K562 (cell line): Measurements from ENCODE around the gene STON1. TPM values are rescaled to one million over a fixed set of nuclear protein-coding genes. Genes with fewer than 3 reads are reported as not detected.

Experiments
- ADNP ChIP-seq: fragments of 200-800 bp; sonication (Bioruptor generic); IDR thresholded peaks from 2 replicates; pipeline ENCODE4 v1.6.1; 2016; ENCODE audit warnings: missing genetic modification characterization, missing compliant biosample characterization
- ELF1 ChIP-seq: fragments of 200-800 bp; sonication (Bioruptor generic); IDR thresholded peaks from 2 replicates; pipeline ENCODE4 v1.6.1; 2016; ENCODE audit warnings: missing genetic modification characterization, missing compliant biosample characterization
- FOSL1 ChIP-seq: fragments of 200-800 bp; sonication (Bioruptor generic); conservative IDR thresholded peaks from 2 replicates; pipeline ENCODE4 v1.6.1; 2016; ENCODE audit warnings: missing genetic modification characterization, missing compliant biosample characterization
- ILK ChIP-seq: fragments of 450-650 bp; IDR thresholded peaks from 2 replicates; pipeline ENCODE4 v1.6.1; 2016; ENCODE audit warnings: missing genetic modification characterization, low read depth, mild to moderate bottlenecking, missing compliant biosample characterization, moderate library complexity, borderline replicate concordance
- POU5F1 ChIP-seq: fragments of 150-350 bp; IDR thresholded peaks from 2 replicates; pipeline ENCODE4 v1.6.1; 2014; ENCODE audit warnings: borderline replicate concordance, low read length, low read depth, mild to moderate bottlenecking; ENCODE audit not compliant: partially characterized antibody
- PRPF4 ChIP-seq: fragments of 200-400 bp; formaldehyde crosslinking; IDR thresholded peaks from one replicate; pipeline ENCODE4 v1.6.1; 2017; ENCODE audit warnings: low read length, low read depth, mild to moderate bottlenecking; ENCODE audit not compliant: insufficient read depth, poor library complexity, severe bottlenecking
- RBM14 ChIP-seq: fragments of 200-400 bp; formaldehyde crosslinking; IDR thresholded peaks from 2 replicates; pipeline ENCODE4 v1.6.1; 2018; ENCODE audit warnings: low read depth, mild to moderate bottlenecking, low read length, moderate library complexity, borderline replicate concordance; ENCODE audit not compliant: insufficient read depth
- RREB1 ChIP-seq: fragments of 250-450 bp; sonication (Bioruptor Pico); IDR thresholded peaks from 2 replicates; pipeline ENCODE4 v1.4.0; 2020
- TCF15 ChIP-seq: fragments of 250-450 bp; sonication (Bioruptor Pico); IDR thresholded peaks from 2 replicates; pipeline ENCODE4 v1.8.0; 2022; ENCODE audit warnings: moderate library complexity, mild to moderate bottlenecking, inconsistent platforms
- TOE1 ChIP-seq, 2 experiments: fragments of 450-650 bp in 1 of 2; sonication (generic) in 1 of 2; formaldehyde crosslinking in 1 of 2; IDR thresholded peaks; 2 replicates each; pipeline versions ENCODE4 v1.7.1 to v1.8.0; 2016 to 2022; ENCODE audit warnings: borderline replicate concordance in 2 of 2, mild to moderate bottlenecking in 2 of 2, antibody characterized with exemption in 1 of 2, inconsistent platforms in 1 of 2, low read depth in 1 of 2, missing genetic modification reagents in 1 of 2, moderate library complexity in 1 of 2
- ZBTB33 ChIP-seq: sonication (generic); formaldehyde crosslinking; IDR thresholded peaks from 2 replicates; pipeline ENCODE4 v1.8.1; 2023; ENCODE audit warnings: mild to moderate bottlenecking, missing genetic modification reagents
- ZBTB34 ChIP-seq: fragments of 250-450 bp; sonication (Bioruptor Pico); IDR thresholded peaks from 2 replicates; pipeline ENCODE4 v1.8.0; 2021; ENCODE audit warnings: mild to moderate bottlenecking, moderate library complexity
- ZKSCAN8 ChIP-seq: fragments of 200-800 bp; sonication (Bioruptor generic); IDR thresholded peaks from 2 replicates; pipeline ENCODE4 v1.6.1; 2016; ENCODE audit warnings: missing genetic modification characterization, missing compliant biosample characterization
- ZNF121 ChIP-seq: sonication (generic); formaldehyde crosslinking; conservative IDR thresholded peaks from 2 replicates; pipeline ENCODE4 v1.8.0; 2022; ENCODE audit warnings: missing genetic modification reagents
- ZNF140 ChIP-seq: fragments of 250-450 bp; sonication (Bioruptor Pico); IDR thresholded peaks from 2 replicates; pipeline ENCODE4 v1.8.0; 2021; ENCODE audit warnings: moderate library complexity, mild to moderate bottlenecking, inconsistent platforms
- ZNF212 ChIP-seq: fragments of 450-650 bp; formaldehyde crosslinking; IDR thresholded peaks from 2 replicates; pipeline ENCODE4 v1.4.0; 2020; ENCODE audit warnings: mild to moderate bottlenecking
- ZNF644 ChIP-seq: fragments of 200-800 bp; sonication (Bioruptor generic); IDR thresholded peaks from 2 replicates; pipeline ENCODE4 v1.6.1; 2016; ENCODE audit warnings: low read depth, missing genetic modification characterization, missing compliant biosample characterization
- polyA plus RNA-seq, 8 experiments: library from polyadenylated mRNA; depleted of rRNA in 4 of 8; stranded (reverse) in 5 of 8; unstranded in 3 of 8; fragments of >200 nt; fragmentation: Nextera tagmentation in 2 of 8; fragmentation: Illumina TruSeq in 1 of 8; extraction: Ambion mirVana in 2 of 8; extraction: Trizol in 1 of 8; gene quantifications; 2 replicates each; pipeline versions ENCODE4 v1.2.1 to v1.2.3, GENCODE V29; 2011 to 2014; ENCODE audit warnings: inconsistent platforms in 1 of 8, missing spikeins in 1 of 8
- total RNA-seq, 7 experiments: library from RNA; depleted of rRNA in 6 of 7; stranded (reverse); fragments of >200 nt in 6 of 7; fragmentation: Illumina TruSeq in 2 of 7; extraction: Trizol in 2 of 7; gene quantifications; 2 replicates each; pipeline versions ENCODE4 v1.2.1 to v1.2.3, GENCODE V29; 2011 to 2021; ENCODE audit warnings: low replicate concordance in 1 of 7

STON1 gene
- total and polyA plus RNA-seq, 9 of the 15 experiments (the other 6 are each of a cell fraction or from before 2014, with no cell fraction given), result 0.07 to 1.2 (median 0.55) TPM

- TF ChIP-seq POU5F1 (no peak), ZNF140 (CRISPR knock-in tag) (no peak), TCF15 (CRISPR knock-in tag) (no peak), ELF1 (peak; percentile 76), ZKSCAN8 (0 out of 2 replicates have a peak, but pooled peaks have one; percentile 83), RREB1 (CRISPR knock-in tag) (no peak), TOE1 (IDR thresholded peaks at IDR 0.05; ENCODE audit: borderline replicate concordance) (no peak; the same call in 1 of the 2 replicates), TOE1 (CRISPR knock-in tag; IDR thresholded peaks at IDR 0.05; ENCODE audit: borderline replicate concordance, low read depth) (no peak), ZBTB34 (CRISPR knock-in tag) (no peak), ZNF644 (tag) (0 out of 2 replicates have a peak, but pooled peaks have one; percentile 58), RBM14 (no peak), ADNP (tag) (no peak), ZNF121 (CRISPR knock-in tag) (no peak), PRPF4 (no peak), FOSL1 (tag) (peak; percentile 63), ZBTB33 (no peak), ZNF212 (CRISPR knock-in tag) (no peak), ILK (no peak)
These were observed 21.4 kb upstream of the STON1 start (continued) for GRCh38 chr2:48508461-48509124.
